Body of pancreas (tissue), 4 donors: ENCODE results near the gene HEATR9. TPM values are rescaled to one million over a fixed set of nuclear protein-coding genes. Genes with fewer than 3 reads are reported as not detected.

ENCODE experiments used
- ATAC-seq: fragments of 150-250 bp; one replicate; pipeline ENCODE4 v1.9.1; 2016
- DNase-seq, 4 donors: peaks; one replicate each; pipeline ENCODE4 v3.0.0-alpha.2; 2019
- H3K27ac ChIP-seq, 4 donors: fragments of 200-600 bp; sonication (generic); 1 replicate in 3 of 4; 2 replicates in 1 of 4; pipeline versions ENCODE4 v1.5.1 to v1.6.1; 2016 to 2019; ENCODE audit warnings: mild to moderate bottlenecking in 1 of 4, mixed read lengths in 1 of 4, moderate library complexity in 1 of 4
- H3K27me3 ChIP-seq, 2 donors: fragments of 200-600 bp; sonication (generic); one replicate each; pipeline ENCODE4 v1.6.0; 2016; ENCODE audit warnings: mild to moderate bottlenecking in 1 of 2
- H3K36me3 ChIP-seq, 2 donors: fragments of 200-600 bp; sonication (generic); replicated peaks in 1 of 2; 2 replicates each; pipeline ENCODE4 v1.5.1; 2016; ENCODE audit warnings: low read depth in 2 of 2; ENCODE audit not compliant: insufficient read depth in 1 of 2
- H3K4me1 ChIP-seq: fragments of 200-600 bp; sonication (generic); one replicate; pipeline ENCODE4 v1.6.0; 2016
- H3K4me3 ChIP-seq, 2 donors: fragments of 200-600 bp; sonication (generic); 1 replicate in 1 of 2; 2 replicates in 1 of 2; pipeline ENCODE4 v1.5.1; 2016 to 2019
- H3K9me3 ChIP-seq, 3 donors: fragments of 200-600 bp; sonication (generic); 1 replicate in 2 of 3; 2 replicates in 1 of 3; pipeline ENCODE4 v1.5.1; 2016
- POLR2A ChIP-seq, 3 donors: fragments of 450-650 bp; IDR thresholded peaks; one replicate each; pipeline ENCODE4 v1.6.1; 2016; ENCODE audit warnings: antibody characterized with exemption in 3 of 3, mild to moderate bottlenecking in 2 of 3
- WGBS, 2 donors: methylation state at CpG; one replicate each; pipeline ENCODE4 v1.1.5; 2017; 5-methylcytosine and 5-hydroxymethylcytosine counted together
- intact Hi-C: fragments of 100-400 bp; cut with DNase I; formaldehyde crosslinking; loops from one replicate; pipeline ENCODE4 v1.15.1; 2023
- total RNA-seq, 2 donors: library from RNA; depleted of rRNA; stranded (reverse); fragments of >200 nt; gene quantifications; one replicate each; pipeline ENCODE4 v1.1.0, GENCODE V29; 2016
- TF ChIP-seq, protein P1 (sequence below), 7 experiments: fragments of 450-650 bp in 4 of 7; fragments of 200-600 bp in 3 of 7; sonication (generic) in 3 of 7; IDR thresholded peaks; one replicate each; pipeline ENCODE4 v1.5.1; 2016 to 2019; ENCODE audit warnings: antibody characterized with exemption in 7 of 7

HEATR9 gene
- total RNA-seq, 2 donors from 2014 or later, result not detected

DNA sequence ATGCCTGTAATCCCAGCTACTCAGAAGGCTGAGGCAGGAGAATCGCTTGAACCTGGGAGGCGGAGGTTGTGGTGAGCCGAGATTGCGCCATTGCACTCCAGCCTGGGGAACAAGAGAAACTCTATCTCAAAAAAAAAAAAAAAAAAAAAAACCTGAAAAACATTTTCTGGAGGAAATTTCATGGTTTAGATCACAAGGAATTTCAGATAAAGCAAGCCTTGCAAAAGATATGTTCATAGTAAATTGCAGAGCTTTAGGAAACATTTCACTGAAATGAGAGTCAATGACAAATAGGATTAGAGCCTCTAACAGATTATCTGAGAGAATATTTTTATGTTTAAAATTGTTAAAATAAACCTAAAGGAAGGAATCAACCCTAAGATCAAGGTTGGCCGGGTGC lies 56.2 kb downstream of the HEATR9 start:
- Histone ChIP-seq H3K27me3 (no peaks in the 10 kb centered on the region), H3K9me3 (no peaks in the 10 kb centered on the region), H3K4me3 (no peak overlapping the region), H3K4me1 (peaks cover 33% of the 10 kb centered on the region), H3K36me3 (no peaks in the 10 kb centered on the region), H3K27ac (no peak overlapping the region)
- TF ChIP-seq, protein P1, sequence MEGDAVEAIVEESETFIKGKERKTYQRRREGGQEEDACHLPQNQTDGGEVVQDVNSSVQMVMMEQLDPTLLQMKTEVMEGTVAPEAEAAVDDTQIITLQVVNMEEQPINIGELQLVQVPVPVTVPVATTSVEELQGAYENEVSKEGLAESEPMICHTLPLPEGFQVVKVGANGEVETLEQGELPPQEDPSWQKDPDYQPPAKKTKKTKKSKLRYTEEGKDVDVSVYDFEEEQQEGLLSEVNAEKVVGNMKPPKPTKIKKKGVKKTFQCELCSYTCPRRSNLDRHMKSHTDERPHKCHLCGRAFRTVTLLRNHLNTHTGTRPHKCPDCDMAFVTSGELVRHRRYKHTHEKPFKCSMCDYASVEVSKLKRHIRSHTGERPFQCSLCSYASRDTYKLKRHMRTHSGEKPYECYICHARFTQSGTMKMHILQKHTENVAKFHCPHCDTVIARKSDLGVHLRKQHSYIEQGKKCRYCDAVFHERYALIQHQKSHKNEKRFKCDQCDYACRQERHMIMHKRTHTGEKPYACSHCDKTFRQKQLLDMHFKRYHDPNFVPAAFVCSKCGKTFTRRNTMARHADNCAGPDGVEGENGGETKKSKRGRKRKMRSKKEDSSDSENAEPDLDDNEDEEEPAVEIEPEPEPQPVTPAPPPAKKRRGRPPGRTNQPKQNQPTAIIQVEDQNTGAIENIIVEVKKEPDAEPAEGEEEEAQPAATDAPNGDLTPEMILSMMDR (IDR thresholded peaks at IDR 0.05), result no peak
- no peak for TF ChIP-seq POLR2A (IDR thresholded peaks at IDR 0.05)
- intact Hi-C loops, result no loop called here
- WGBS, 2 donors, result 86 to 88% methylated on average over 5 of the region's 5 CpGs
- DNase-seq, result no peak
- ATAC-seq, result no peak

DNA sequence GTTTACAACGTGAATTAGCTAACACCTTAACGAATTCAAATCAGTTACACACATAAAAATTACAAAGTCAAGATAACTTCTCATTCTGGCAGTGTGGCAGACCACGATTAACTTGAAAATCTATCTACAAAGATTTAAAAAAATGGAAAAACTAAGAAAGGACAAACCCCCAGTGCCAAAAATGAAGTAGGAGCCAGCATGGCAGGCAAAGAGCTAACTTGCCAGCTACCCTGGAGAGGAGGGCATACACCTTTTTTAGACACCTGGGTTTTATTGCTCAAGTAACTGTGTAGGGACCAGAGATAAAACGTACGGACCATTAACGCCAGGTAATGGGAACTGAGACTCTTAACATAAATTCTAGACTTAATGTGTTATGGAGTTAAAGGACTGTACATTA lies 56.9 kb downstream of the HEATR9 start:
- 70 to 77% methylated on average over 6 of the region's 6 CpGs for WGBS, 2 donors
- no peak for ATAC-seq
- peaks cover 33% of the 10 kb centered on the region for H3K4me1 ChIP-seq
- H3K4me3 ChIP-seq, result no peak overlapping the region
- no peaks in the 10 kb centered on the region for H3K9me3 ChIP-seq
- H3K27me3 ChIP-seq, result no peaks in the 10 kb centered on the region
- TF ChIP-seq, protein P1 (IDR thresholded peaks at IDR 0.05), result no peak
- H3K27ac ChIP-seq, result no peak overlapping the region
- DNase-seq, result no peak
- intact Hi-C loops, result no loop called here
- H3K36me3 ChIP-seq, result no peaks in the 10 kb centered on the region

DNA sequence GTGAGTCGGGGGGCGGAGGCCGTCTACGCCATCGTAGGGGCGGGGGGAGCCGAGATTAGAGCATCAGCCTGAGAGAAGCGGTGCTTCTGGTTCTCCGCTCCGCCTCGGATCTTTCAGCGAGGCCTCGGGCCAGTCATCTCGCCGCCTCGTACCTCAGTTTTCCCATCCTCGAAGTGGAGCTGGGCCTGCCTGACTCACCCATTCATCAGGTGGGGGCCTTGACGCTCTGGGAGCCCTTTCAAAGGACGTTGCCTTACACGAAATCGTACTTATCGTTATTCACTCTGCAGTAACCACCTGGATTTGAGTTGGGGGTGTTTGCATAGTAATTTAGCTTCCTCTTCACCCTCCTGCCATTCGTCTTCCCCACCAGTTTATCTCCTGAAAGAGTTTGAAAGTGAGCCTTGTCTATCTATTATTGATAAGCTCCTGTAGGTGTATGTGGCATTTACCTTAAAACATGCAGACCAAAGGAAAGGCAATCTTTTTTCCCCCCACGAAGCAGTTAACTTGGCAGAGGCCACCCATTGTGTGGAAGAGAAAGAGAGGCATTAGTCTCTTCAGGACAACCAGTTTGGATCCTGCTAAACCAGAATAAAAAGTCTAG lies 58.7 kb downstream of the HEATR9 start:
- Histone ChIP-seq H3K4me3 (peak overlapping the region; percentile 84 to 93), H3K4me1 (peaks cover 26% of the 10 kb centered on the region), H3K27me3 (no peaks in the 10 kb centered on the region), H3K9me3 (no peaks in the 10 kb centered on the region), H3K36me3 (no peaks in the 10 kb centered on the region), H3K27ac (peak overlapping the region; percentile 87 to 98 (median 94))
- peak; percentile 3 for ATAC-seq
- 0 to 1% methylated on average over 7 to 24 of the region's 24 CpGs for WGBS, 2 donors
- TF ChIP-seq, protein P1 (IDR thresholded peaks at IDR 0.05), result no peak
- no peak for TF ChIP-seq POLR2A (IDR thresholded peaks at IDR 0.05)
- intact Hi-C loops, result loop anchor here (5.0 kb wide), 1 partner anchor 43 kb away; no protein-coding TSS in a partner anchor
- no peak for DNase-seq

DNA sequence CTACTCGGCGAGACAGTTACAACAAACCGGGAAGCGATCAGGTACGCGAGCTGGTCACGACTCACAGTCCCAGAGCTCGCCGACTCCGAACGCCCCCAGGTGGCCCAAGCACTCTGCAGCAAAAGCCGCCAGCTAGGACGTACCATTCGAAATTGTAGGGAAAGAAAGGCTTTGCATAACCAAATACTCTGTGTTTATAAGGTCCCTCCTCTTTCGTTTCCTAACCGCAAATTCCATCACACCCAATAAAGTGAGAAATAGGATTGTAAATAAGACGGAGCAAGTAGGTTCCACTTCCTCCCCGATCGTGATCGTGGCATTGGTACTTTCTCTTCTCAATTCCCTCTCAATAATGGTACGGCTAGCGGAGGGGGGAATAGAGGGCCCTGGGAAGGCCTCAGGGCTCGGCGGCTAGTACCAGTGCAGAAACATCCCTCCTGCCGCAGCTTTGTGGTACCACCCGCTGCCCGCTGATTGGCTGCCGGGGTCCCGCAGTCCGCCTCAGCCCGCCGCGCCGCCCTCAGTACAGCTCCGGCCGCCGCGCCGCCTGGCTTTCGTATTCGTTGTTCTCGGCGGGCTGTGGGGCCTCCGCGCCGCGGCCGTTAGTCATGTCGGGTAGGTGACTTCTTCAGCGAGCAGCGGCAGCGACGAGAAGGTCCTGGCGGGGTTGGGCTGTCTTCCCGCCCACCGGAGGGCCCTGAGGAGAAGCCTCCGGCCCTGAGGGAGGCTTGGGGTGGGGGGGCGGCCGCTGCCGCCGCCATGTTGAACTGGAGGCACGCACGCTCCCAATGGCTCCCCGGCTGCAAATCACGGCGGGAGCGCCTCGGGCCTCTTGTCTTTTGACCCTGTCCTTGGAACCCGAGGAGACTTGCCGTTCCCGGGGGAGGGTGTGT lies 59.5 kb downstream of the HEATR9 start, which contains the start of gene TAF15:
TAF15 (plus strand) TSS at position 523 of the 893 bp plus-strand sequence; CDS start at position 609, 86 bp downstream.
- intact Hi-C loops, result loop anchor here (5.0 kb wide), 1 partner anchor 42 kb away; no protein-coding TSS in a partner anchor
- H3K4me1 ChIP-seq, result peaks cover 26% of the 10 kb centered on the region

More for the DNA sequence above, 59.5 kb downstream of the HEATR9 start, which contains the start of gene TAF15:
- Histone ChIP-seq H3K36me3 (no peaks in the 10 kb centered on the region), H3K27me3 (no peaks in the 10 kb centered on the region), H3K4me3 (peak within 1 kb of the TSS; percentile 84 to 93), H3K27ac (peak within 1 kb of the TSS; percentile 87 to 98 (median 94)), H3K9me3 (no peaks in the 10 kb centered on the region)
- peak; percentile 97 for ATAC-seq
- peak; percentile 99 for TF ChIP-seq POLR2A (IDR thresholded peaks at IDR 0.05)
- TF ChIP-seq, protein P1 (IDR thresholded peaks at IDR 0.05), result peak; percentile 37 to 93 (median 82)
- WGBS, 2 donors, result 1% methylated on average over 25 to 61 of the region's 71 CpGs
- DNase-seq, result peak; percentile 96 to 98 (median 96)
